ENCODE data around the gene TMEM108.

Gene TMEM108

GRCh38 chr3:133238015-133238414 lies 199.8 kb downstream of the TMEM108 start:
- peak; percentile 7 for DNase-seq

- DNase-seq: no peak
These were observed 207.9 kb downstream of the TMEM108 start for GRCh38 chr3:133246119-133246518.

- no peak for DNase-seq
These were observed 208.6 kb downstream of the TMEM108 start for GRCh38 chr3:133246773-133247172.

- no peak for DNase-seq
These were observed 210.2 kb downstream of the TMEM108 start for GRCh38 chr3:133248389-133248788.

DNA sequence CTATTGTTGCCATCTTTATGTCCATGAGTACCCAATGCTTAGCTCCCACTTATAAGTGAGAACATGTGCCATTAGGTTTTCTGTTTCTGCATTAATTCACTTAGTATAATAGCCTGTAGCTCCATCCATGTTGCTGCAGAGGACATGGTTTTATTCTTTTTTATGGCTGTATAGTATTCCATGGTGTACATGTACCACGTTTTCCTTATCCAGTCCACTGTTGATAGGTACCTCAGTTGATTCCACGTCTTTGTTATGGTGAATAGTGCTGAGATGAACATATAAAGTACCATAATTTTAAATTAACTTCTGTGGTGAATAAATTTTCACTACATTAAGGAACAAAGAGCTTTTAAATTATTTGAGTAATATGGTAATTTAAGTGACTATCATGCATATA lies 211.3 kb downstream of the TMEM108 start:
- no peak for DNase-seq

GRCh38 chr3:133254151-133254550 lies 216.0 kb downstream of the TMEM108 start:
- DNase-seq: no peak

GRCh38 chr3:133254716-133255115 lies 216.5 kb downstream of the TMEM108 start:
- no peak for DNase-seq

DNA sequence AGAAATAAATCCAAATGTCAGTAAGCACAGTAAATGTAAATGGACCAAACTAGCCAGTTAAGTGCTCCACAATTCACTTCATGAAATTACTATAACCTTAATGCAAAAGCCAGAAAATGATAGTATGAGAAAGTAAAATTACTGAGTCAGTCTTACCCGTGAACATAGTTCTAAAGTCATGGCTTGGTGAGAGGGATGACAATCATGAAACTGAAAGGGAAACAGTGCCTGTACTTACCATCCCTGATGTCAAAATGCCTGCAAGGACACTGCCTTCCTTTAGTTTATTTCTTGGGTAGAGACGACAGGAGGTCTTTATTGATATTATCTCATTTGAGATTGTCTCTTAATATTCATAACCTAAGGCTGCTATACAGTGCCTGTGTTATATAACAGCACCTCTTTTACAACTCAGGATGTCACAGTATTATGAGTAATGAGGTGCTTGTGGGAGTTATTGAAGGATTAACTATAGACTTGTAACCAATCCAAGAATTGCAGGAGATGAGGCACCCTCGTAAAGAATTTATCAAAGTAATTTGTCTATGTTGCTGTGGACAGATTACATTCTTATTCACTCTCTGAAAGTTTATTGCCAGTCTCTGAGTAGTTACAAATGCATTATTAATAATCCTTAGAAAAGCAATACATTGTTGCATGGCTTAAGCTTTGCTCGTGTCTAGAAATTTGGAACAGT lies 218.7 kb downstream of the TMEM108 start:
- DNase-seq: no peak

- DNase-seq: no peak
These were observed 220.2 kb downstream of the TMEM108 start for GRCh38 chr3:133258358-133258757.

DNA sequence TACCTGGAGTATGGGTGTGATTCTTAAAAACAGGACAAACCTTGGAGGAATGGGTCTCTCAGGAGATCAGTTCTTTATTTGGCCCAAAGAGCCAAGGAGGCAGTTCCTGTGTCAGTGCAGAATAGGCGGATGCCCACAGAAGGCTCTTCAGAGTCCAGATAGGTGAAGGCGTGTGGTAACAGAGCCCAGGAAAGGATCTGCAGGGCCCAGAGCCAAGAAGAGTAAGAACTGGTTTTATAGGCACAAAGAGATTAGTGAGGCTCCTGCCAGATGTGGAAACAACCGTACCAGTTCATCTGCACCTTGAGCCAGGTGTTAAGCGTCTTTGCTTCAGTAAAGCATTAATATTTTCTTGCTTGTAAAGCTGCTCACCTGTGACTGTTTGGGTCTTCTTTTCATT lies 221.6 kb downstream of the TMEM108 start:
- no peak for DNase-seq

DNA sequence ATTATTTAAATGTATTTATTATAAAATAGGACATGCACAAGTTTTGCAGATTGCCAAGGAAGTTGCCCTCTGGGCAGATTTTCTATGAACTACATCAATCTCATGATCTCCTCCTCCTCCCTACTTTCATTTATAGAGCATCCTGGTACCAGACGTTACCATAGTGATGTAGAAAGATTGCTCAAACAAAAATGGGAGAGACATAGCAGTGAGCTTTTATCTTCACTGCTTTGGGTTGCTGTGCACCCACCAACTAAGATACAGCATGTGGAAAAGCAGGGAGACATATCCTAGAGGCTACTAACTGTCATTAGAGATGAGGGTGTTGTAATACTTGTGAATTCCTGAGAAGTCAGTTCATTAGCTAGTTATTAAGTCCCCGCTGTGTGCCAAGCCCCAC lies 224.1 kb downstream of the TMEM108 start:
- DNase-seq: no peak

DNA sequence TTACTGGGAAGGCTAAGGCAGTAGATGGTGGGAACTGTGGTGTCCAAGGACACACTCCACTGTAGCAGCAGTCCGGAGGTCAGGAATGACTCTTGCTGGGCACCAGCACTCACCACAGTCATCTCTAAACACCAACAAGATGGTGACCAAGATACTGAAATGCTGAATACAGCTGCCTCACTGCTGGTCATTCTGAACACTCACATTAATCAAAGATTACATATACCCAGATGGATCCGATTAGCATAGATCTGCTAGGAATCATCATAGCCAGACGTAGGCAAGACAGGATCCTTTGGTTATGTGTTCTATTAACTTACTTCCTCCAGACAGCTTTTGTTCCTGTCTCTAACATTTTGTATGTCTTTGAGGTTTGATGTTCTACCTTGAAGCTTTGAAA lies 226.7 kb downstream of the TMEM108 start:
- DNase-seq: no peak

GRCh38 chr3:133268726-133269134 lies 230.5 kb downstream of the TMEM108 start:
- DNase-seq: peak; percentile 30

- DNase-seq: no peak
These were observed 231.2 kb downstream of the TMEM108 start for GRCh38 chr3:133269393-133269792.

DNA sequence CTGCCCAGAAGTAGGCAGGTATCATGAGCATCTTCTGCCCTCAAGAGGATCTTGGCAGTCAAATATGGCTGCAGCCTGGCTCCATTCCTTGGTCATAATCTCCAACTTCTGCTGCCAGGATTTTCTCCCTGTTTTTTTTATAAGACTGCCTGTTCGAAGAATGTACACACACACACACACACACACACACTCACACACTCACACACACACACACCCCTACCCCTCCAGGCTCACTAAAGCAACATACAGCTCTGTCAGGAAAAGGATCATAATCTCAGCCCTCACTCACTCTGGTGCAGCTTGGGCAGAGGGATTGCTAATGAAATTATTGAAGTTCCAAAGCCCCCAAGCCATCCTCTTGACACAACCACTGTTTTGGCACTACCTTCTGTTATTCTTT lies 232.4 kb downstream of the TMEM108 start:
- DNase-seq: no peak

DNA sequence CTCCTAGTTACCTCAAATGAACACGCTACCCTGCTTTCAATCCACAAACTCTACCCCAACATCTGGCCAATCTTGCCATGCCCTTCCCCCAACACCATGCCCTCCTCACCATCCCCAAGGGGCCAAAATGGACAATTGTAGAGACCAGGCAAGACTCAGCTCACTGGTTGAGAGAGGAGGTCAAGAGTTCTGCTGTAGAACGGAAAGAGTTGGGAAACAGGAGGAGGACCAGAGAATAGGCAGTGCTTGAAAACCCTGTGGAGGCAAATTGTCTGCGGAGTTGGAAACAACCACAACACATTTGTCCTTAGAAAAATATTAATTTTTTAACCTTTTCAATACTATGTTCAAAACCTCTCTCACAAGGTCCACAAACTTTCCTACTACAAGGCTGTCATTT lies 232.9 kb downstream of the TMEM108 start:
- no peak for DNase-seq

DNA sequence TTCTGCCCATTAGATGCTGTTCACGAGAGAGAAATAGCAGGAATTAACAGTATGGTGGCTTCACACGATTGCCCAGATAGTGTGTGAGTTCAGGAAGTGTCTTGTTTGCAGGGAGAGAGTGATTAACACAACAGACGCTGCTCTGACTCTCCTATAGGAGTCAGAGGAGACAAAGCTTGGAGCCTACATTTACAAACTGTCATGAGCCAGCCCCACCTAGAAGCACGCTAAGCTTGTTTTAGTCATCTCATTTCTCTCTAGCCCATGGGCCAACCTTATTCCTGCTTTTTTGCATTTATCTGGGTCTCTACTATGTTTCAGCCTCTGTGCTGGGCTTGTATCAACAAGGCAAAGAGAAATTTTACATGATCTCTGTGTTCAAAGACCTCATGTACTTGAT lies 233.3 kb downstream of the TMEM108 start:
- DNase-seq: no peak

- DNase-seq: no peak
These were observed 235.2 kb downstream of the TMEM108 start for GRCh38 chr3:133273346-133273745.

- no peak for DNase-seq
These were observed 236.3 kb downstream of the TMEM108 start for GRCh38 chr3:133274477-133274876.

DNA sequence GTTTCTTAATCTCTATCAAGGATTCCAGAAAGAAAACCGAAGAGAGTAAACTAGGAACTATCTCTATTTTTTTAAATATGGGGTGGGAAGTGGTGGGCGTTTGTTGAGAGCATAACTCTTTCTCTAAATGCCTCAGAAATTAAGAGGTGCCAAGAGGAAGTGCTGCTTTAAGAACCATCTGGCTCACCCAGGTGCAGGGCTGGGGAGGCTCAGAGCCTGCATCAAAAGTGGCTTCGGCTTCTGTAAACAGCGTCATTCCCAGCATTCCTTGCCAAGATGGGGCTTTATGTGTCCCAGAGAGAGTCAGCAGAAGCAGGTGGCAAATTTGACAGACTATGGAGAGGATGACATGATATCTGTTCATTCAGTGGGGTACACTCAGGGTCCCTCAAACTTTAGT lies 238.4 kb downstream of the TMEM108 start:
- DNase-seq: no peak

DNA sequence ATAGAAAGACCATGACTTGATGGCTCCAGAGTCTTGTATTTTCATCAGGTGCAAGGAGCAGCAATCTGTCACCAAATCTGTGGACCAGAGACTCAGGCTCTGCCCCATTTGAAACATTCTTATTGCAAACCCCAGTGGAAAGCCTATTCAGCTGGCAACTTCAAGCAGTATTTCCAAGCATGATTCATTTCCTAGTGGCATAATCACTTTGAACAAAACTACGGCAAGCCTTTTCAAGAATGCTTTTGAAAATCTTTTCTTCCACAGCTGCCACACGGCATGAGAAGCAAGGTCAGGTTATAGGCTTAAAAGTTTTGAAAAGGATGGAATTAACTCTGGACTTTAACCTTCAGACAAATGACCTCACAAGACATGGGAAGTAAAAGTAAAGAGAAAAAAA lies 239.6 kb downstream of the TMEM108 start:
- no peak for DNase-seq

DNA sequence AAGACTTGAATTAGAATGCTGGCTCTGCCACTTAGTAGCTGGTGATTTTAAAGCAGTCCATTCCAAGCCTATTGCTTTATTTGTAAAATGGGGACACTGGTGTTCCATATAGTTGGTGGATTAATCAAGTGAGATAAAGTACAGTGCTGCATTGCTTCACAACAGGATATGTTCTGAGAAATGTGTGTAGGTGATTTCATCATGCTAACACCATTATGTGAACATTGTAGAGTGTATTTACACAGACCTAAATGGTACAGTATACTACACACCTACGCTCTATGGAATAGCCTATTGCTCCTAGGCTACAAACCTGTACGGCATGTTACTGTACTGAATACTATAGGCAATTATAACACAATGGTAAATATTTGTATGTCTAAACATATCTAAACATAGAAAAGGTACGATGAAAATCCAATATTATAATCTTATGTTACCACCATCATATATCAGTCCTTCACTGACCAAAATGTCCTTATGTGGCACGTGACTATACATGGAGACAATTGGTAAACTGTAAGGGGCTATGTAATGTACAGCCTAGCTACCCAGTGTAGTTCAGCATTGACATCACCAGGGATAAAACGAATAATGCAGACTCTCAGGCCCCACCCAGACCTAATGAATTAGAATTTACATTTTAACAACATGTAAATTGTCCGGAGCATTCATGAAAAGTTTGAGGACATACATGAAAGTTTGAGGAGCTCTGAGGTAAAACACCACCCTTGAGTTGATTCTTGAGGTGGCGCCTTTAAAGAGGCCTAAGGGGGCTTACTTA lies 240.3 kb downstream of the TMEM108 start:
- no peak for DNase-seq

DNA sequence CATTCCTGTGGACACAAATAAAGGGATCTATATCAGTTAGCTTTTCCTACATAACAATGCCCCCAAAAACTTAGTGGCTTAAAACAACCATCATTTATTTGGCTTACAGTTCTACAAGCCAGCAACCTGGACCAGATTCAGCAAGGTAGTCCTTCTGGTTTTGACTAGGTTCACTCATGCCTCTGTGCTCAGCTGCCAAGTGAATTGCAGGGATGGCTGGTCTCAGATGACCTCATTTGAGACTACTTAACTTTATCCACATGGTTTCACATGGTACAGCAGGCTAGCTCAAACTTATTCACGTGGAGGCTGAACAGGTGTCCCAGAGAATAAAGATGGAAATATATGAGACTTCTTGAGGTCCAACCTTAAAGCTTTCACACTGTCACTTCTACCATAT lies 242.4 kb downstream of the TMEM108 start:
- DNase-seq: peak; percentile 50

- DNase-seq: no peak
These were observed 244.0 kb downstream of the TMEM108 start for GRCh38 chr3:133282236-133282635.
